ENCODE measurements around the gene HSDL2. TPM values are rescaled to one million over a fixed set of nuclear protein-coding genes. Genes with fewer than 3 reads are reported as not detected.

Gene HSDL2
- total RNA-seq, 1 experiment from 2014 or later: 60.6 TPM

GRCh38 chr9:112445196-112445595, 65.3 kb downstream of the HSDL2 start:
- Histone ChIP-seq H4K20me1 (ENCODE audit: insufficient read depth) (no peaks in the 10 kb centered on the region), H3K27me3 (ENCODE audit: insufficient read depth, low read depth) (no peaks in the 10 kb centered on the region), H3F3A (ENCODE audit: insufficient read depth, low read depth) (0 out of 2 replicates have a peak, but pooled peaks cover 9% of the 10 kb centered on the region), H3K79me2 (ENCODE audit: low read depth) (no peaks in the 10 kb centered on the region), H3K4me2 (no peak overlapping the region), H3K9me3 (ENCODE audit: insufficient read depth, low read depth) (no peaks in the 10 kb centered on the region), H3K4me3 (no peak overlapping the region), H3K4me1 (replicated peaks; ENCODE audit: insufficient read depth) (no peaks in the 10 kb centered on the region), H2AFZ (no peak overlapping the region), H3K27ac (no peak overlapping the region), H3K9me2 (ENCODE audit: insufficient read depth) (no peaks in the 10 kb centered on the region), H3K36me3 (ENCODE audit: low read depth) (no peaks in the 10 kb centered on the region; the same call in 1 of the 2 replicates)
- POLR2A ChIA-PET (ENCODE audit: unreplicated experiment): interaction anchor here (0.6 kb wide), 2 partner anchors 275 to 757 kb away, joined by 3 to 4 read pairs; no protein-coding TSS in a partner anchor
- CTCF ChIA-PET: interaction anchor here (0.7 to 1.0 kb wide), 2 partner anchors 133 to 273 kb away, joined by 3 to 6 read pairs; partner anchors contain the start of gene INIP
- intact Hi-C loops (cut with micrococcal nuclease; ENCODE audit: unreplicated experiment): loop anchor here (10.0 kb wide), 1 partner anchor 350 kb away; no protein-coding TSS in a partner anchor
- BruUV-seq (replicated peaks): no TSS peak
- TF ChIP-seq CTCF (conservative IDR thresholded peaks at IDR 0.05): no peak
- TF ChIP-seq EZH2 (IDR thresholded peaks at IDR 0.05; ENCODE audit: low read depth): no peak
- DNase-seq: no peak

- H3F3A ChIP-seq (ENCODE audit: insufficient read depth, low read depth): 0 out of 2 replicates have a peak, but pooled peaks cover 9% of the 10 kb centered on the region
- H3K36me3 ChIP-seq (ENCODE audit: low read depth): no peaks in the 10 kb centered on the region
- no TSS peak for BruUV-seq (replicated peaks)
- no peaks in the 10 kb centered on the region for H3K9me3 ChIP-seq (ENCODE audit: insufficient read depth, low read depth)
- H3K4me3 ChIP-seq: no peak overlapping the region
- DNase-seq: no peak
- H3K79me2 ChIP-seq (ENCODE audit: low read depth): no peaks in the 10 kb centered on the region
- no peak overlapping the region for H2AFZ ChIP-seq
- H3K27ac ChIP-seq: no peak overlapping the region
- ChIA-PET POLR2A (ENCODE audit: unreplicated experiment) (interaction anchor here (0.7 kb wide), 1 partner anchor 11 kb away, joined by 11 read pairs; no protein-coding TSS in a partner anchor), CTCF (interaction anchor here (0.7 kb wide), 1 partner anchor 132 kb away, joined by 6 read pairs; no protein-coding TSS in a partner anchor)
- intact Hi-C loops (cut with micrococcal nuclease; ENCODE audit: unreplicated experiment): loop anchor here (10.0 kb wide), 1 partner anchor 349 kb away; no protein-coding TSS in a partner anchor
- H3K4me1 ChIP-seq (replicated peaks; ENCODE audit: insufficient read depth): no peaks in the 10 kb centered on the region
- H4K20me1 ChIP-seq (ENCODE audit: insufficient read depth): no peaks in the 10 kb centered on the region
- TF ChIP-seq EZH2 (IDR thresholded peaks at IDR 0.05; ENCODE audit: low read depth) (no peak), CTCF (conservative IDR thresholded peaks at IDR 0.05) (no peak)
- no peaks in the 10 kb centered on the region for H3K27me3 ChIP-seq (ENCODE audit: insufficient read depth, low read depth)
- H3K4me2 ChIP-seq: no peak overlapping the region
- H3K9me2 ChIP-seq (ENCODE audit: insufficient read depth): no peaks in the 10 kb centered on the region
Observed at GRCh38 chr9:112446080-112446479, 66.2 kb downstream of the HSDL2 start.

- H3K79me2 ChIP-seq (ENCODE audit: low read depth): no peaks in the 10 kb centered on the region
- POLR2A ChIA-PET (ENCODE audit: unreplicated experiment): interaction anchor here (0.7 kb wide), 1 partner anchor 11 kb away, joined by 11 read pairs; no protein-coding TSS in a partner anchor
- H2AFZ ChIP-seq: no peak overlapping the region
Observed at GRCh38 chr9:112446526-112446925, 66.6 kb downstream of the HSDL2 start.

More at GRCh38 chr9:112446526-112446925, 66.6 kb downstream of the HSDL2 start:
- H3K4me2 ChIP-seq: no peak overlapping the region
- DNase-seq: no peak
- H3K4me1 ChIP-seq (replicated peaks; ENCODE audit: insufficient read depth): no peaks in the 10 kb centered on the region
- 0 out of 2 replicates have a peak, but pooled peaks cover 9% of the 10 kb centered on the region for H3F3A ChIP-seq (ENCODE audit: insufficient read depth, low read depth)
- no peaks in the 10 kb centered on the region for H3K9me3 ChIP-seq (ENCODE audit: insufficient read depth, low read depth)
- no TSS peak for BruUV-seq (replicated peaks)
- H3K27me3 ChIP-seq (ENCODE audit: insufficient read depth, low read depth): no peaks in the 10 kb centered on the region
- no peak for TF ChIP-seq CTCF (conservative IDR thresholded peaks at IDR 0.05)
- no peak for TF ChIP-seq EZH2 (IDR thresholded peaks at IDR 0.05; ENCODE audit: low read depth)
- no peak overlapping the region for H3K4me3 ChIP-seq
- intact Hi-C loops (cut with micrococcal nuclease; ENCODE audit: unreplicated experiment): loop anchor here (10.0 kb wide), 1 partner anchor 348 kb away; no protein-coding TSS in a partner anchor
- H4K20me1 ChIP-seq (ENCODE audit: insufficient read depth): no peaks in the 10 kb centered on the region
- H3K27ac ChIP-seq: no peak overlapping the region
- 0 out of 2 replicates have a peak, but pooled peaks cover 1% of the 10 kb centered on the region for H3K36me3 ChIP-seq (ENCODE audit: low read depth)
- CTCF ChIA-PET: no interaction called here
- no peaks in the 10 kb centered on the region for H3K9me2 ChIP-seq (ENCODE audit: insufficient read depth)

Data from PC-9 (cell line).